NCI-H526 treated with DMSO at 0.1 percent for 48 hours (cell line): ENCODE measurements around the gene MEP1B.
"Not testable (repeated sequence)": the region's sequence is repeated elsewhere in the genome, so short reads cannot be mapped to it uniquely, and the experiment has no call there.

Source experiments
- DNase-seq: peaks from one replicate; lab custom pipeline; 2025; lab: John Stamatoyannopoulos, UW

Gene MEP1B

DNA sequence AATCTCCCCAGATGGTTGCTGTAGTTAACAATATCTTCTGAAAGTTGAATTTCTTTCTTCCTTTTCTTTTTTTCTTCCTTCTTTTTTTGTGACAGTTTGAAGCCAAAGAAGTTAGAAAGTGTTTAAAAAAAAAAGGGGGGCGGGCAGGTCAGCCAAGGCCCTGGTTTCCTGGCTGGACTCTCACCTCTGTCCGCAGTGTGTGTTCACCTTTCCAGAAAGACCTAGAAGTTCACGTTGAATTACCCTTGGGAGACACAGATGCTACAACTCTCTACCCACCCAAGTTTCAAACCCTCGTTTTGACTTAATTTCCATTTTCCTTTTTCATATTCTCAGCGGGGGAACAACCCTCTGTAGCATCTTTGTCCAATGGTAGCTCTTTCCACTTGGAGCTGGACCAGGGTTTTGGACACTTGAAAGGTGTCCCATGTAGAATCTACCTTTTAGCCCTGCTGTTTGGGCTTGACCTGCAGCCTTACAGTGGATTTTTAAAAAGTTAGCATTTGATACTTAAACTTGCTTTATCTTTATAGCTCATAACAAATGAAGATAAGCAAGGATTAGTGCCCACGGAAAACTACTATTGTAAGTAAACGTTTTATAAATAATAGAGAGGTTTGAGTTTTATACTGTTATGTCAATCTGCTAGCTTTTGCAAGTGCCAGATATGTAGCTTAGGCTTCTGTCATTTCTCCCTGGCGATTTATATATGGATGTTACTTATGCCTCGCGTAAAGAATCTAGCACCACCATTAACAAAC, 20.0 kb downstream of the MEP1B start:
- no peak for DNase-seq

DNA sequence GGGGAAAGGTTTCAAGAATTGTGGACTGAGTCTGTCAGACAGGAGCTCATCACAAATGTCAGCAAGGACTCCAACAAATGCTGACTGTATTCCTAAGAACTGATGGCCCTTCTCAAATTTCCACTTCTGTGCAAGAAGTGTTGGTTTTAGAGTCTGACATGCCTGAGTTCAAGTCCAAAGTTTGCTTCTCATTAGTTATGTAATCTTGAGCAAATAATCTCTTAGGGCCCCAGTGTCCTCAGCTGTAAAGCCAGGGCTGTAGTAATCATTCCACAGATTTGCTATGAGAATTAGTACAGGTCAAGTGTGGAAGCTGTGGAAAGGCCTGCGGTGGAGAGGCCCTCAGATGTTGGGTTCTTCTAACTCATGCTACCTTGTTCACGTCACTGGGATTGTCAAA, 23.9 kb downstream of the MEP1B start:
- no peak for DNase-seq

DNA sequence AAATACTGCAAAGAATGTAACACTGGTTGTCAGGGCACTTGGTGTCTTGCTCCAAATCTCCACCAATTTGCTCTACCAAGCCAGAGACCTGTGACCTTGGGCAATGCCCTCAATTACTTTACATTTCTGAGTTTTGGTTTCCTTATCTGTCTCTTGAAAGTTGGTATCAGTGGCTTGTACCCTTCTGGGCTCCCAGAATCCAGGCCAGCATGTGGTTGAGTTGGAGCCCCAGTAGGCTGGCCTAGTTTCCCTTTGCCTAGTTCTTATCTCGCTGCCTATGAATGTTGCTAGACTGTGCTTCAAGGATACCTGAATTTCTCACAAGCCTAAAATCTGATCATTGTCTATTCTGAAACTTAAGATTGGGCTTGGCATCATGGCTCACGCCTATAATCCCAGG, 26.6 kb downstream of the MEP1B start:
- DNase-seq: no peak

DNA sequence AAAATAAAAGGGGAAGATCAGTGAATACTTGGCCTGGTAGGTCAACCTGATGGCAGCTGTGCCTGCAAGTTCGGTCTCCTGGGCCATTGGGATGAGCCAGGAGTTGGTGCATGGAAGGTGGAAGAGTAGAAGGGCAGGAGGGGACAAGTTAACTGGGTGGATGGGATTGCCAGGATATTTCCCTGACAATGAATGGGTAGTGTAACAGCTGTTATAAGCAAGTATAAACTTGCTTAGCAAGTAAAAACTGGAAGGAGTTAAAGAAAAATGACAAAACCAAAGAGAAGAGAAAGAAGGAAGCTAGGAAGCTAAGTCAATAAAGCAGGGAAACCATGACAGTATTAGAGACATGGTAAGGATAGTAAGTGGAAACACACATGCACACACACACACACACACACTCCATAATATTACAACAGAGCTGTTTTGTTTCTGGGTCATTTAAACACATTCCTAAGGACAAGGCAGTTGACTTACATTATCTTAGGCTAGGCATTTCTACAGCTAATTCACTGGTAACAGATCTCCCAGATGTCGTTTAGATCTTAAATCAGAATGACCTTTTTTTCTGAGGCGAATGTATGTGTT, 29.7 kb downstream of the MEP1B start:
- DNase-seq: no peak

DNA sequence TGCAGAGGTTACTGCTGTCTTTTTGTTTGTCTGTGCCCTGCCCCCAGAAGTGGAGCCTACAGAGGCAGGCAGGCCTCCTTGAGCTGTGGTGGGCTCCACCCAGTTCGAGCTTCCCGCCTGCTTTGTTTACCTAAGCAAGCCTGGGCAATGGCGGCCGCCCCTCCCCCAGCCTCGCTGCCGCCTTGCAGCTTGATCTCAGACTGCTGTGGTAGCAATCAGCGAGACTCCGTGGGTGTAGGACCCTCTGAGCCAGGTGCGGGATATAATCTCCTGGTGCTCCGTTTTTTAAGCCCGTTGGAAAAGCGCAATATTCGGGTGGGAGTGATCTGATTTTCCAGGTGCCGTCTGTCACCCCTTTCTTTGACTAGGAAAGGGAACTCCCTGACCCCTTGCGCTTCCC, 43.5 kb downstream of the MEP1B start:
- not testable (repeated sequence) for DNase-seq

DNA sequence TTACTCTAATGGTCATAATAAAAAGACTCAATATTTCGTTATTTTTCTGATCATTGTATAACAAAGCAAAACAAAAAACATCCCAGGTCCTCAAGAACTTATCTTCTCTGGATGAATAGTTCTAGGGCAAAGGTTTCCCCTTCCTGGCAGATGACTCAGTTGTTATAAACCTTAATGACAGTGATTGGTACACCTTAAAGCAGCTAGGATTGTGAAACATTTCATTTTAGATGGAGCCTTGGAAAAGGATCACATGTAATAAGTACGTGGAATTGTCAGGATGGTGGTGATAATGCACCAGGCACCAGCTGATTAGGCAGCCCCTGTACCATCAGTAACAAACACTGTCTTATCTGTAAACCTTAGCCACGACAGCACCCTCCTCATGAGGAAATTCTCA, 47.2 kb downstream of the MEP1B start:
- DNase-seq: no peak

DNA sequence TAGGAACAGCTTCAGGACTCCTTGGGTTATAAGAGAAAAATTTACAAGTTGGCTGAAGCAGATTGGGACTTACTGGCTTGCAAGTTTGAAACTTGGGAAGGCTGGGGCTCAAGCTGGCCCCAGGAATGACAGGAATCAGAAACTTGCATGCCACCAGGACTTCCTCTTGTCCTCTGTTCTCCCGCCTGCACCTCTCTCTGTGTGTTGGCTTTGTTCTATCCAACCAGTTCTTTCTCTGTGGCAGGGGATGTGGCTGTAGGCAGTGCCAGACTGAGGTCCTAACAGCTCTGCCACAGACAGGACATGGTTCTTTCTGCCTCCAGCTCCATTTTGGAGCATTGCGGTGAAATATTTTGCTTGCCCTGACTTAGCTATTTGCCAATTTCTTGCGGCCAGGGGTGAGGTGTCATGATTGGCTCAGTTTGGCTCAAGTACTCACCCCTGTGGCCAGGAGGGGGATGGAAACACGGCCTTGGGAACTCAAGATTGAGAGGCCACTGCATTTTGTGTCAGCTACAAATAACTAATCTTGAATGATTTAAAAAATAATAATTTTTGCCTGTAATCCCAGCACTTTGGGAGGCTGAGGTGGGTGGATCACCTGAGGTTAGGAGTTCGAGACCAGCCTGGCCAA, 48.9 kb downstream of the MEP1B start:
- DNase-seq: no peak

DNA sequence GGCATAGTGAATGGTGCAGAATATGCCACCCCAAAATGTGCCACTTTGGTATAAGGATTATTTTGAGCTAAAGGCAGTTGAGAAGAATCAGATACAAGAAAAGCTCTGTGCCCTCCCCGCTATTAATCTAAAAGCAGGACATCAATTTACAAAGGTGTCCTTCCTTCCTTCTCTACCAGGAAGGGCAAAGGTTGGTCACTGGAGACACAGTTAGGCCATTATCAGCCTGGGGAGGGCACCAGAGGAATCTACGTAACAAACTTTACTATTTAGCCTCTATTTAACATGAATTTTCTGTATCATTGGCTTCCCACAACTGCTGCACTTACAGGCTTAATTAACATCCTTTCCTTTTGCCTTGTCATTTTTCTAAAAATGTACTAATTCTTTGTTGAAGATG, 52.6 kb downstream of the MEP1B start:
- DNase-seq: no peak

DNA sequence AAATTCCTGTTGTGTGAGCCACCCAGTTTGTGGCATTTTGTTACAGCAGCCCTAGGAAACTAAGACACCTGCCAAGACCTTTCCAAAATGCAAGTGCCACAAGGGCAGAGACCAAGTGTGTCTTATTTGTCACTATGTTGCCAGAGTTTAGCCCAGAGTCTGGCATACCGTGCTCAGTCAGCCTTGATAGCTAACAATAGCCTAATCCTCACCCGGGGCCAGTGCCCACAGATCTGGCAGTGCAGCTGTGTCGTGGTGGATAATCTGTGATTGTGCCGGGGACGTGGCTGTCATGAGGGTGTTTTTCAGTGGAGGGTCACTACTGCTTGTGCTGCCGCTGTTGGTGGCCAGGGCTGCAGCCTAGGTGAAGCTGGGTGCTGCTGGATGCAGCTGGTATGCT, 53.5 kb downstream of the MEP1B start:
- no peak for DNase-seq

DNA sequence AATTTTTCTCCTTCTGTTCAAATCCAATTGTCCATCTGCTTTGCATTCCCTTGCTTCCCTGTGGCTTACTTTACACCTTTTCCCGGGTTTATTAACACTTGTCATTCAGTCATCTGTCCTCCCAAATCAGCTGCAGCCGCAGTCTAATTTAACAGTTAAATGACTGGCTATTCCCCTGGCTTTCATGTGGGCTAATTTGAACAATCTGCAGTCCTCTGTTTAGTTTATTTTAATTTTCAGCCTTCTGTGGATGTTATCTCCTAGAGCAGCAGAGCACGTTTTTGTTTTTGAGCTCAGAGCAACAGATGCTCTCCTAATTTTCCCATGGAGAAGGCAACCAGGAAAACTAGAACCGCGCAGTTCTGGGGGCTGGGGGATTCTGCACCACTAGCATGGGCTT, 55.0 kb downstream of the MEP1B start:
- peak; percentile 52 for DNase-seq

DNA sequence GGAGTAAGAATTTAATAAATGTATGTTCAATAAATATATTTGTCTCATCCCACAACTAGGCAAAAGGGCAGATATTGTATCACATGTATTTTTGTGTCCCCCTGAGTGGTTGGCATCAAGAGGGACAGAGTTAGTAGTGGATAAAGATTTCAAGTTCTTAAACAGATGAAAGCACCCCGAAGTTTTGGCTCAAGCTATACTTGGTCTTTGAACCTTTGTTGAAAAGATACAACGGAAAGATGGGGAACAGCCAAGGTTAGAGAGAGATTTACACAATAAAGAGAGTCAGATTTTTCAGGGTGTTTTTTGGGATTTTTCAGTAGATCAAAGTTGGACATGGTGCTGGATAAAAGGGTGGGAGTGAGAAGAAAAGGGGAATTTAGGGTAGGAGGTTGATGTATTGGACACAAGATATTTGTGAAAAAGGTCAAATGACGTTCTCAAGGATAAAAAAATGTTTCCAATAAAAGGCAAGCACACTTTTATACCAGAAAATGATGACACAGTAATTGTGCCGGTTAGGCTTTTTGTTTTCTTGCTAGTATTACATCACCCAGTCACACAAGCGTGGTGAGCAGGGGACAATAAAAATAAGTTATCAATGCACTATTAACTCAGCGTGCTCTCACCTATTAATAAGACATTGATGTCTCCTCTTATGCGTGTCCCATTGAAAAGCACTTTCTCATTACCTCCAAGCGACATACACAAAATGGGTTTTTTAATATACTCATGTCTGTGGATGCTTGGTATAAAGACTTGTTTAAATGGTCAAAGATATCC, 59.5 kb downstream of the MEP1B start:
- DNase-seq: no peak

DNA sequence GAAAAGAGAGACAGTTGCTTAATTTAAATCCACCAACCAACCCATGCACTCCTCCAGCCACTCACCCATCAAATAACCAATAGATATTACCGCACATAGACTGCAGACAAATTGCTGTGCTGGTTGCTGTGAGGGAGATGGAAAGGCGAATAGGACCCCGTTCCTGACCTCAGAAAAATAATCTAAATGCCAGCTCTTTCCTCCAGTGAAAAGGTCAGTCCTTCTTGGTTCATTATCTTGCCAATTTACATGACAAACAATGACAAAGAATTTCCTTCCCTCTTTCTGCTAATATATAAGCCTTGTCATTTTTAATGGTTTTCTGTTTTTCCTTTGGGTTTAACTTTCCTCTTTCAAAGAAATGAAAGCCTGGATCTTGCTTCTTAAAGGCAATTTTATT, 61.6 kb downstream of the MEP1B start:
- DNase-seq: no peak

DNA sequence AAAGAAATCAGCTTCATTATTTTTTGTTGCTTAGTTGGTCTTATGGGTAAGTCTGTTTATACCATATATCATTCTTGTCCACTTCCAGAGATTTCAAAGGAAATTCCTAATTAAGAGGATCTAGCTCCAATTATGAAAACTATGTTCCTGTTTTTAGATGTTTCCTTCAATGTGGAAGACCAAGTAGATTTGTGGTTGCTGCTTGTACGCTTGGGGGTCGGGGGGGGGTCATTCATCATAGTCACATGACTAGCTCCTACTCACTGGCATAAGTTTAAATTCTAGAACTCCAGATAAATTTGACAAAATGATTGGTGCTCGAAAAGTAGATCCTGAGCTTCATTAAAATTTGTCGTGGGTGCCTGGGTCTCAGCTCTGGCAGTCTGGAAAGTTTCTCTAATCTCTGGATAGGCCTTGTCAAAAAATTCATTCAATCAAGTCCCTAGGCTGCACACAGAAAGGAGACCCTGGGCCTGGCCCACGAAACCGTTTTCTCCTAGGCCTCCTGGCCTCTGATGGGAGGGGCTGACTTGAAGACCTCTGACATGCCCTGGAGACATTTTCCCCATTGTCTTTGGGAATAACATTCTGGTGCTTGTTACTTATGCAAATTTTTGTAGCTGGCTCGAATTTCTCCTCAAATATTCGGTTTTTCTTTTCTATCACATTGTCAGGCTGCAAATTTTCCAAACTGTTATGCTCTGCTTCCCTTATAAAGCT, 62.5 kb downstream of the MEP1B start:
- no peak for DNase-seq

DNA sequence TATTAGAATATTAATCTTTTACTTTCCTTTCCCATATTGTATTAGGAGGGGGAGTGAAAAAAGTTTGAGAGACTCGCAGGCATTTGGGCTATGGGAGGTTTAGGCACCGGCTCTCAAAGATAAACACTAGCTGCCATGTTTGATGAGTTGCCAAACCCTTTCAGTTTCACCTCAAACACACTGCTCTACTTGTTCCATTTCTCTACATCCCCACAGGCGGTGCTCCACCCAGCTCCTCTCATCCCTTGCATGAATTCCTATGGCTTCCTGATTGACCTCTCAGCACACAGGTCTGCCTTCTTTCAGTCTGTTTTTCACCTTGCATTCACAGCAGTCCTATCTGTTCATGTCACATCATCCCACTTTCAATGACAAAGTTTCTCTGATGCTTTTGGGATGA, 65.7 kb downstream of the MEP1B start:
- DNase-seq: no peak

DNA sequence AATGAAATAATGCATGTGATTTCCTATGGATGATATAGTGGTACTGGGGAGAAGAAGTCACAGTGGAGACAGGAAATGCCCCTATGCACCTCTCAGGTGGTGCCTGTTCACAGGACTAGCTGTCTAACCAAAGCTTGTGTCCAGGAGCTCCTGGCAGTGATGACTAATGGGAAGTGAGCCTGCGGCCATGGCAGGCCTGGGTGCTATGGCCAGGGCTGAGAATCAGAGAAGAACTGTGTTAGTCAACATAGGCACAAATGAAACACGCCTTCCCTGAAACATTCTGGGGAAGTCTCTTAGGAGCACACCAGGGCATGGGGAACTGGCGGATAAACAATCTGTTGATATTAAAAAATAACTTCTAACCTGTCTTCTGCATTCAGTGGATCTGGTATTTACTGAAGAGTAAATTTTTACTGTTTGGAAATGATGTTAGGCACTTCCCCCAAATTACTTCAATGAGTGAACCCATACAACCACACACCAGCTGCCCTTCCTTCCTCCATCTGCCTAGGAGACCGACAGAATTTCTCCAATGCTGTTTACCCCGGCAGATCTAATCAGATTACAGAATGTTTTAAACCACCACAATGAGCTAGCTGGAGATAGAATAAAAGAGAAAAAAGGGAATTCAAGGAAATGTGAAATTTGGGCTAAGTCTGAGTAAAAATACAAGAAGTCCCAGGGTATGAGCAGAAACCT, 67.4 kb downstream of the MEP1B start:
- DNase-seq: no peak

DNA sequence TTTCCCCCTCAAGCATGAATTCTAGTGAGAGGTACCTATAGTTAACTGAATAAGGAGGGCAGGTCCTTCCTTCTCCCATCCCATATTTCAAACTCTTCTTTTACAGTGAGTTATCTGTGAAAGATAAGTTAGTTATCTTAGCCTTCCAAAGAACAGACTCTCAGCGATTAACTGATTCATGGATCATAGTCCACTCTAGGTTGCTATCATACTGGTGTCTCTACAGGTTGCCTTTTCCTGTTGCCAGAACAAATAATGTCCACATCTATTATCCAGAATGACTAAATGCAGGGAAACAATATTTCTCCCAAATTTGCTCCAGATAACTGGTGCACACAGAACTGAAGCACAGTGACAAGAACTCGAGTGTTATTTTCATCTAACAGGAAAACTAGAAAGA, 68.3 kb downstream of the MEP1B start:
- no peak for DNase-seq

DNA sequence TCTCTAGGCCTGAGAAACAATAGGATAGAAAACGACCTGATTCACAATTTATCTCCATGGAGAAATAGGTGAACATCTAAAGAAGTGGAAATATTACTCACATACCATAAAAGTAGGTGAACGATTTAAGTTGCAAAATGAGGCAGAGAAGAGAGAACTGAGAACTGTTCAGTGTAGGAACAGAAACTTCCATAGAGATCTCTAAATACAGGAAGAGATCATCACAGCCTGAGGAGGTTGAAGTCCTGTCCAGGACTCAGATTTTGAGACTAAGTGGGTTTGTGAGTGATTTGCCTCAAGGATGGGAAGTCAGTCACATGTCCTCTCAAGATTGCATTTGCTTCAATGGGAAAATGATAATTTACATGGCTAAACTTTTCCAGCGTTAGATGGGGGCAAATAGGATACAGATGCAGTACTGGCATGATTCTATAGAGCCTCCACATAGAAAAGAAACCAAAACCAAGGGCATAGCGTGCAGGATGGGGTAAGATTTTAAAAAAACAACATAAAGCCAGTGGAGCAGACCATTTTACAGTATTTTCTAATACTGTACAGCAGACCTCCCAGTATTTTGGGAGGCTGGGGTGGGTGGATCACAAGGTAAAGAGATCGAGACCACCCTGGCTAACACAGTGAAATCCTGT, 68.8 kb downstream of the MEP1B start:
- no peak for DNase-seq

DNA sequence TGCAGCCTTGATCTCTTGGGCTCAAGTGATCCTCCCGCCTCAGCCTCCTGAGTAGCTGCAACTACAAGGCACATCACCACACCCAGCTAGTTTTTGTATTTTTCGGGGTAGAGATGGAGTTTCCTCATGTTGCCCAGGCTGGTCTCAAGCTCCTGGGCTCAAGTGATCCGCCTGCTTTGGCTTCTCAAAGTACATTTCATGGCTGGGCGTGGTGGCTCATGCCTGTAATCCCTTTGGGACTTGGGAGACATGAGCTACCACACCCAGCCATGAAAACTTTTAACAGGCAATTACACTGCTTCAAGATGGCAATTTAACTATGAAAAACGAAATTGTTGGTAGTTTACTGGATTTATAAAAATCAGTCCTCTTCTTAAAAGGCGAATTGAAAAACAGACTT, 69.7 kb downstream of the MEP1B start:
- no peak for DNase-seq

DNA sequence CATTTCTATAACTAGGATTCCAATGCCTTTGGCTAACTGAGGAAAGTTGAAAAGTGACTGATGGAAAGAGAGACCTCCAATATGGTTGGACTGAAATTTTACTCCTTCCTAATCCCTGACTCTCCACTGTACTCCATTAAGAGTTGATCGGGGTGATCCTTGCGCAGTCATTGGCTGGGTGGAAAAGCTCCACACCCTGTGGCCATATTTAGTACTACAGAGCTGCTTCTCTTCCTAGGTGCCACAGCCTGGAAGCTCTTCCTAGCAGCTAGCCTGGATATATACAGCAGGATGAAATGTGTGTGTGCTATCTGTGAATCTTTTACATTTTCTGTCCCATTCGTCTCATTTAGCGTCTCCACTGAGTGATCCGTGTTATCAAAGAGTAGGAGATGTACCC, 71.2 kb downstream of the MEP1B start:
- DNase-seq: no peak

DNA sequence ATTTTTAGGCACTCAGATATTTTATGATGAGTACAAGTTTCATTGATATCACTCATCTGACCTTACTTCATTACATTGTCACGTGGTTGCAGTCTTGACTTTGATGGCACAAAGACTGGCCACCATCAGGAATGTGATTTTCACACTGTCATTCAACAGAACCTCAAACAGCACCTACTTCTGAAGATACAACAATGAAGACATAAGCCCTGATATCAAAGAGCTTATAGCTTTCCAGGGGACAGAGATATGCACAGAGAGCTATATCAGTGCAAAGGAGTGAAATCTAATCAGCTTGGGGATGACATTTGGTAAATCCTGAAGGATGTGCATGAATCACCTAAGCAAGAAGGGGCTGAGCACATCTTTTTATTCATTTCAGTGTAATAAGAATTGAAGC, 72.3 kb downstream of the MEP1B start:
- no peak for DNase-seq

DNA sequence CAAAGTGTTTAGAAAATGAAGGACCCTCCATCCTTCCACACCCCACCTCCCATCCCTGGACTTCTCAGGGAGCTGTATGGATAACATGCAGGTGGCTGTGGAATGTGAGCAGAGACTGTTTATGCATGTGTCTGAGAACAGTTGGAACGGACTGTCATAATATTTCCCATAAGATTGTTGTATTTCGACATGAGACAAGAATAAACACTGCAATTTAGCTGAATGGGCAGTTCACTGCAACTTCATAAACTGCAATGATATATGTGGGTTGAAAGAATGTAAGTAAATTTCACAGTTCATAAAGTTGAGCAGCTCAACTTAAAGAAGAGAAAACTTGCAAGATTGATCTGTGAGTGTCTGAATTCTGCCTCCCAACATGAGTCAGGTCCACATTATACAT, 74.6 kb downstream of the MEP1B start:
- DNase-seq: no peak
